Natural killer cell (primary cell): ENCODE results near the gene FFAR3. TPM values are rescaled to one million over a fixed set of nuclear protein-coding genes. Genes with fewer than 3 reads are reported as not detected.

Source experiments
- ATAC-seq, 3 donors: fragments of 150-1000 bp in 2 of 3; fragments of 200-7000 bp in 1 of 3; cut with Tn5 transposase; 1 replicate in 1 of 3; 2 replicates in 2 of 3; pipeline ENCODE4 v1.10.0; 2021; ENCODE audit warnings: mild to moderate bottlenecking in 2 of 3, moderate library complexity in 2 of 3
- DNase-seq, 2 donors: peaks; one replicate each; pipeline versions ENCODE4 v3.0.0 to v3.0.0-alpha.2; 2013 to 2021; ENCODE audit warnings: mixed read lengths in 1 of 2
- H3K27ac ChIP-seq: one replicate; pipeline ENCODE4 v1.5.1; 2013; ENCODE audit warnings: mild to moderate bottlenecking, low read length
- H3K27me3 ChIP-seq: one replicate; pipeline ENCODE4 v1.6.1; 2013; ENCODE audit warnings: low read length; ENCODE audit not compliant: control insufficient read depth, insufficient read depth
- H3K36me3 ChIP-seq: one replicate; pipeline ENCODE4 v1.6.1; 2013; ENCODE audit warnings: low read length; ENCODE audit not compliant: control insufficient read depth, insufficient read depth
- H3K4me1 ChIP-seq: one replicate; pipeline ENCODE4 v1.6.1; 2013; ENCODE audit warnings: low read length; ENCODE audit not compliant: control insufficient read depth, insufficient read depth
- H3K4me3 ChIP-seq: one replicate; pipeline ENCODE4 v1.5.1; 2013; ENCODE audit warnings: low read length
- H3K9me3 ChIP-seq: one replicate; pipeline ENCODE4 v1.6.1; 2013; ENCODE audit warnings: low read length; ENCODE audit not compliant: control insufficient read depth, insufficient read depth
- H3K27ac Mint-ChIP-seq, 2 donors: one replicate each; pipeline ENCODE4 v1.8.0; 2022; ENCODE audit warnings: mild to moderate bottlenecking in 2 of 2, mixed read lengths in 2 of 2, moderate library complexity in 1 of 2
- H3K27me3 Mint-ChIP-seq, 2 donors: one replicate each; pipeline ENCODE4 v1.8.0; 2022; ENCODE audit warnings: low read depth in 2 of 2, mixed read lengths in 2 of 2
- H3K36me3 Mint-ChIP-seq: one replicate; pipeline ENCODE4 v1.8.0; 2022; ENCODE audit warnings: mixed read lengths
- H3K4me1 Mint-ChIP-seq, 2 donors: one replicate each; pipeline ENCODE4 v1.8.0; 2022; ENCODE audit warnings: mixed read lengths in 2 of 2
- H3K4me3 Mint-ChIP-seq: one replicate; pipeline ENCODE4 v1.8.0; 2022; ENCODE audit warnings: mild to moderate bottlenecking, moderate library complexity, mixed read lengths
- H3K9me3 Mint-ChIP-seq, 2 donors: one replicate each; pipeline ENCODE4 v1.8.0; 2022; ENCODE audit warnings: mixed read lengths in 2 of 2
- WGBS: methylation state at CpG from one replicate; pipeline ENCODE4 v1.1.7; 2013; ENCODE audit warnings: missing lambda C conversion rate; ENCODE audit not compliant: insufficient coverage; 5-methylcytosine and 5-hydroxymethylcytosine counted together
- intact Hi-C: fragments of 100-400 bp; cut with micrococcal nuclease; formaldehyde crosslinking; loops from one replicate; pipeline ENCODE4 v1.14.2; 2022
- total RNA-seq, 4 donors: library from RNA; stranded (reverse); fragments of 120-200 nt in 1 of 4; gene quantifications; one replicate each; pipeline versions ENCODE4 v1.2.3 to v1.2.4, GENCODE V29; 2013 to 2022
- TF ChIP-seq, protein P1 (sequence below): fragments of 200-600 bp; IDR thresholded peaks from one replicate; pipeline ENCODE4 v1.8.0; 2022; ENCODE audit warnings: antibody characterized with exemption

Gene FFAR3
- total RNA-seq, 3 donors from 2014 or later (not counting 1 experiment from before 2014, with no cell fraction given): 0.92 to 2.7 TPM; not detected in 1

DNA sequence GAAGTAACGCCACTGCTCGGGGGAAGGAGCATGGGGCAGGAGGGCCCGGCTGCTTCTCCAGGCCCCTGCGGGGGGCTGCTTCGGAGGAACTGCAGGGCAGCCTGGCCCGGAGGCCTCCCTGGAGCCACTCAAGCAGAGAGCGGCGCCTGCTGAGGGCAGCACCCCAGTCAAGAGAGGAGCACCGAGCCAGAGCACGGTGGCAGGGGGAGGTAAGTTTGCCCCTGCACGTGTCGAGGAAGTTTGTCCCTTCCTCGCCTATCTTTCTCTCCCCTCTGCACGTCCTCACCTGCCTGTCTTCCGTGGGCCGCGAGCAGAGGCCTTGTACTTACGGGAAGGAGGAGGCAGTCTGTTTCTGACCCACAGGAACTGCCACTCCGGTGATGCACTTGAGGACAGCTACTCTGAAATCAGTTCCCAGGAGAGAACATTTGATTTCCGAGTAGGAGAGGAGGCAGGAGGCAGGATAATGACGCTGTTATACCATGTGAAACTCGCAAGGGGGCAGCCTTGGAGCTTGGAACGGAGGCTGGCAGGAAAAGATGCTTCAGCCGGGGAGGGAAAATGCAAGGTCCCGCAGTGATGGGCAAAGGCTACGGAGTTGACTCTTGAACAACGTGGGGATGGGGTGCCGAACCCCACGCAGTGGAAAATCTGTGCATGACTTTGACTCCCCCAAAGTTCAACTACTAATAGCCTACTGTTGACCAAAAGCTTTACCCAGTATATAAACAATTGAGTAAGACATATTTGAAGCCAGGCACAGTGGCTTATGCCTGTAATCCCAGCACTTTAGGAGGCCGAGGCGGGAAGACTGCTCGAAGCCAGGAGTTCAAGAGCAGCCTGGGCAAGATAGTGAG lies 5.6 kb upstream of the FFAR3 start:
- H3K4me3 Mint-ChIP-seq: no peak overlapping the region

DNA sequence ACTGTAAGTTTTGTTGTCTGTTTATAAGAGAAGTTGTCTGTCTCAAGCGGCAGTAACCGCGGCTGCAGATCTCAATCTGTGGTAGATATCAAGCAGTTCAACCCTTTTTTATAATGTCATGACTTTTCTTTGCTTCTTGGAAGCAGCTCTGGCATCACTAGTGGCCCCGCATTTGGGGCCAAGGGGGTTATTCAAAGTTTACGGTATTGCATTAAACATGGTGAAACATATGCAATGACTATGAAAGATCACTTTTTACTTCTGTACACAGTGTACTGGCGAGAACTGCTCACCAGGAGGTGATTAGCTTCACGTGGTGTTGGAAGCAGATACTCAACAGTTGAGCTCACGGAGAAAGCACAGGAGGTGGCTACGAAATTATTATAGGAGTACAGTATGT lies 4.6 kb upstream of the FFAR3 start:
- Histone ChIP-seq H3K4me3 (no peak overlapping the region), H3K36me3 (no peaks in the 10 kb centered on the region), H3K4me1 (peaks cover 16% of the 10 kb centered on the region), H3K27me3 (no peaks in the 10 kb centered on the region), H3K9me3 (no peaks in the 10 kb centered on the region), H3K27ac (no peak overlapping the region)
- Mint-ChIP-seq H3K9me3 (no peaks in the 10 kb centered on the region), H3K27me3 (peaks cover 8 to 14% of the 10 kb centered on the region in 2 donors), H3K4me1 (peaks cover 6 to 17% of the 10 kb centered on the region in 2 donors), H3K27ac (no peak overlapping the region), H3K36me3 (no peaks in the 10 kb centered on the region), H3K4me3 (no peak overlapping the region)
- intact Hi-C loops: loop anchor here (10.0 kb wide), 1 partner anchor 241 kb away; no protein-coding TSS in a partner anchor
- ATAC-seq (peak in 1 of 3 donors; percentile 66), DNase-seq (no peak)
- WGBS: 88% methylated on average over 7 of the region's 9 CpGs
- TF ChIP-seq, protein P1, sequence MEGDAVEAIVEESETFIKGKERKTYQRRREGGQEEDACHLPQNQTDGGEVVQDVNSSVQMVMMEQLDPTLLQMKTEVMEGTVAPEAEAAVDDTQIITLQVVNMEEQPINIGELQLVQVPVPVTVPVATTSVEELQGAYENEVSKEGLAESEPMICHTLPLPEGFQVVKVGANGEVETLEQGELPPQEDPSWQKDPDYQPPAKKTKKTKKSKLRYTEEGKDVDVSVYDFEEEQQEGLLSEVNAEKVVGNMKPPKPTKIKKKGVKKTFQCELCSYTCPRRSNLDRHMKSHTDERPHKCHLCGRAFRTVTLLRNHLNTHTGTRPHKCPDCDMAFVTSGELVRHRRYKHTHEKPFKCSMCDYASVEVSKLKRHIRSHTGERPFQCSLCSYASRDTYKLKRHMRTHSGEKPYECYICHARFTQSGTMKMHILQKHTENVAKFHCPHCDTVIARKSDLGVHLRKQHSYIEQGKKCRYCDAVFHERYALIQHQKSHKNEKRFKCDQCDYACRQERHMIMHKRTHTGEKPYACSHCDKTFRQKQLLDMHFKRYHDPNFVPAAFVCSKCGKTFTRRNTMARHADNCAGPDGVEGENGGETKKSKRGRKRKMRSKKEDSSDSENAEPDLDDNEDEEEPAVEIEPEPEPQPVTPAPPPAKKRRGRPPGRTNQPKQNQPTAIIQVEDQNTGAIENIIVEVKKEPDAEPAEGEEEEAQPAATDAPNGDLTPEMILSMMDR: no peak

More for the DNA sequence above, 5.6 kb upstream of the FFAR3 start:
- Mint-ChIP-seq H3K27me3 (peaks cover 7 to 9% of the 10 kb centered on the region in 2 donors), H3K9me3 (no peaks in the 10 kb centered on the region), H3K27ac (peak overlapping the region in 1 of 2 donors; percentile 59), H3K4me1 (peaks cover 10% of the 10 kb centered on the region in 2 donors), H3K36me3 (no peaks in the 10 kb centered on the region)
- Histone ChIP-seq H3K4me1 (peaks cover 20% of the 10 kb centered on the region), H3K36me3 (no peaks in the 10 kb centered on the region), H3K27me3 (no peaks in the 10 kb centered on the region), H3K27ac (no peak overlapping the region), H3K4me3 (no peak overlapping the region), H3K9me3 (no peaks in the 10 kb centered on the region)
- intact Hi-C loops: loop anchor here (1.0 to 10.0 kb wide), 3 partner anchors 116 to 242 kb away; no protein-coding TSS in a partner anchor
- DNase-seq (peak; percentile 58 to 89), ATAC-seq (peak; percentile 74 to 84 (median 77))
- WGBS: 41% methylated on average over 30 of the region's 32 CpGs
- TF ChIP-seq, protein P1: peak; percentile 89

DNA sequence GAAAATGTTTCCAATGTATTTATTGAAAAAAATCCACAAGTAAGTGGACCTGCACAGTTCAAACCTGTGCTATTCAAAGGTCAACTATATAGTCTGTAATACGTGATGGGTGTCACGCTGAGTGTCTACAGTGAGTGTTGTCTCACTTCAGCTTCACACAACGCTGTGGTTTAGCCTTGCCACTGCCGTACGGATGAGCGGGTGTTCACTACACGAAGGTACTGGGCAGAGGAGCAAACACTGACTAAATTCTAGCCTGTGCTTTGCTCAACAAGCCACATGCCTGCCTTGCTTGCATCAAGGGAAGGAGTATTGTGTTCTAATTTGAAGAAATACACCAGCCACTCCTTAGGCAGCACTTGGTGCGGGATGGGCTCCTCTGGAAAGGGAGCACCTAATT lies 3.4 kb upstream of the FFAR3 start:
- Histone ChIP-seq H3K4me1 (peaks cover 16% of the 10 kb centered on the region), H3K36me3 (no peaks in the 10 kb centered on the region), H3K4me3 (no peak overlapping the region), H3K9me3 (no peaks in the 10 kb centered on the region), H3K27ac (no peak overlapping the region), H3K27me3 (no peaks in the 10 kb centered on the region)
- Mint-ChIP-seq H3K27ac (peak overlapping the region in 1 of 2 donors; percentile 33), H3K4me1 (peaks cover 6 to 17% of the 10 kb centered on the region in 2 donors), H3K27me3 (peaks cover 8 to 14% of the 10 kb centered on the region in 2 donors), H3K36me3 (no peaks in the 10 kb centered on the region), H3K4me3 (peak overlapping the region; percentile 21), H3K9me3 (no peaks in the 10 kb centered on the region)
- DNase-seq (peak in 1 of 2 donors; percentile 27), ATAC-seq (peak; percentile 76 to 92 (median 77))
- WGBS: 59% methylated on average over 8 of the region's 8 CpGs
- intact Hi-C loops: loop anchor here (10.0 kb wide), 1 partner anchor 240 kb away; no protein-coding TSS in a partner anchor
- TF ChIP-seq, protein P1: no peak
